Measurements from ENCODE around the gene DAPK2. TPM values are rescaled to one million over a fixed set of nuclear protein-coding genes. Genes with fewer than 3 reads are reported as not detected.

Gene DAPK2
- total and polyA plus RNA-seq, 2 donors (not counting 1 experiment from before 2014, with no cell fraction given): 14.4 to 21.4 TPM

DNA sequence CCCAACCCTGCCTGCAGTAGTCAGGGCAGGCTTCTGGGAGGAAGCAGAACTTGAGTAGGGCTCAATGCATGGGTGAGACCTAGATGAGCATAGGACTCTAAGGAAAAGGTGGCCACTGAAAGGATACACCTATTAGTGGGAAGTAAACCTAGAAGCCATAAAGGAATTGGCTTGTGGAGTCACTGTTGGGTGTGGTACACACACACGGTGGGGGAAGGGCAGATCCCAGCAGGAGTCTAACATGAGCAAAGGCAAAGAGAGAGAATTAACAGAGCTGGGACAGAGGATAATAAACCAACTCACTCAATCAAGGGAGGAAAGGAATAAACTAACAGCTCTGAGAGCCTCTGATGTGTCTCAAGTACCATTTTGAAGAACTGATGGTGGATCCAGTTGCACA is 23.1 kb downstream of the DAPK2 start:
- Histone ChIP-seq H3K4me2 (ENCODE audit: extremely low read depth, insufficient read depth, low read length) (no peak overlapping the region), H3K27ac (ENCODE audit: insufficient read depth, low read length) (no peak overlapping the region), H3K9ac (ENCODE audit: insufficient read depth, low read length) (no peak overlapping the region), H3K4me1 (ENCODE audit: control insufficient read depth, extremely low read depth, insufficient read depth, low read length) (peaks cover 3% of the 10 kb centered on the region), H3K4me3 (replicated peaks in 1 of 4; ENCODE audit: control extremely low read depth in 1 of 4, insufficient read depth in 1 of 4, low read depth in 3 of 4, low read length in 4 of 4) (no peak overlapping the region), H3K36me3 (ENCODE audit: control insufficient read depth, insufficient read depth, low read length) (no peaks in the 10 kb centered on the region), H3K9me3 (ENCODE audit: control insufficient read depth, insufficient read depth, low read depth, low read length) (no peaks in the 10 kb centered on the region), H3K79me2 (ENCODE audit: control insufficient read depth, insufficient read depth, low read length) (no peaks in the 10 kb centered on the region), H2AFZ (ENCODE audit: low read length) (no peak overlapping the region), H4K20me1 (ENCODE audit: control insufficient read depth, extremely low read depth, insufficient read depth, low read length) (no peaks in the 10 kb centered on the region), H3K27me3 (ENCODE audit: control insufficient read depth, insufficient read depth, low read length) (no peaks in the 10 kb centered on the region)
- TF ChIP-seq, protein P1, sequence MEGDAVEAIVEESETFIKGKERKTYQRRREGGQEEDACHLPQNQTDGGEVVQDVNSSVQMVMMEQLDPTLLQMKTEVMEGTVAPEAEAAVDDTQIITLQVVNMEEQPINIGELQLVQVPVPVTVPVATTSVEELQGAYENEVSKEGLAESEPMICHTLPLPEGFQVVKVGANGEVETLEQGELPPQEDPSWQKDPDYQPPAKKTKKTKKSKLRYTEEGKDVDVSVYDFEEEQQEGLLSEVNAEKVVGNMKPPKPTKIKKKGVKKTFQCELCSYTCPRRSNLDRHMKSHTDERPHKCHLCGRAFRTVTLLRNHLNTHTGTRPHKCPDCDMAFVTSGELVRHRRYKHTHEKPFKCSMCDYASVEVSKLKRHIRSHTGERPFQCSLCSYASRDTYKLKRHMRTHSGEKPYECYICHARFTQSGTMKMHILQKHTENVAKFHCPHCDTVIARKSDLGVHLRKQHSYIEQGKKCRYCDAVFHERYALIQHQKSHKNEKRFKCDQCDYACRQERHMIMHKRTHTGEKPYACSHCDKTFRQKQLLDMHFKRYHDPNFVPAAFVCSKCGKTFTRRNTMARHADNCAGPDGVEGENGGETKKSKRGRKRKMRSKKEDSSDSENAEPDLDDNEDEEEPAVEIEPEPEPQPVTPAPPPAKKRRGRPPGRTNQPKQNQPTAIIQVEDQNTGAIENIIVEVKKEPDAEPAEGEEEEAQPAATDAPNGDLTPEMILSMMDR (conservative IDR thresholded peaks at IDR 0.05 in 1 of 2, IDR thresholded peaks at IDR 0.05 in 1 of 2; ENCODE audit: low read depth in 1 of 2, low read length in 2 of 2): no peak
- no peak for TF ChIP-seq EZH2 (IDR thresholded peaks at IDR 0.05; ENCODE audit: low read length, missing control alignments)
- DNase-seq (ENCODE audit: low read depth in 2 of 2): no peak

DNA sequence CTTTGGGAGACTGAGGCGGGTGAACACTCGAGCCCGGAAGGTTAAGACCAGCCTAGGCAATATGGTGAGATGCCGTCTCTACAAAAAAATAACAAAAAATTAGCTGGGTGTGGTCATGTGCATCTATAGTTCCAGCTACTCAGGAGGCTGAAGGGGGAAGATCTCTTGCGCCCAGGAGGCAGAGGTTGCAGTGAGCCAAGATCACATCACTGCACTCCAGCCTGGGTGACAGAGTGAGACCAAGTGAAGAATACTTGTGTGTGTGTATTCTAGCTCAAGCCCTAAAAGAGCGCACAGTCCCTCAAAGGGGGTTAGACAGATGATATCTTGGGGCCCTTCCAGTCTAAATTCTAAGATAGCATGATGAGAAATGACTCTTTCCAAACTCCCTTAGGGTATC is 23.7 kb downstream of the DAPK2 start:
- H3K36me3 ChIP-seq (ENCODE audit: control insufficient read depth, insufficient read depth, low read length): no peaks in the 10 kb centered on the region
- no peaks in the 10 kb centered on the region for H3K79me2 ChIP-seq (ENCODE audit: control insufficient read depth, insufficient read depth, low read length)
- H3K4me3 ChIP-seq (replicated peaks in 1 of 4; ENCODE audit: control extremely low read depth in 1 of 4, insufficient read depth in 1 of 4, low read depth in 3 of 4, low read length in 4 of 4): no peak overlapping the region
- H3K27ac ChIP-seq (ENCODE audit: insufficient read depth, low read length): no peak overlapping the region
- H3K4me2 ChIP-seq (ENCODE audit: extremely low read depth, insufficient read depth, low read length): no peak overlapping the region
- H3K9ac ChIP-seq (ENCODE audit: insufficient read depth, low read length): no peak overlapping the region
- H2AFZ ChIP-seq (ENCODE audit: low read length): no peak overlapping the region
- peaks cover 7% of the 10 kb centered on the region for H3K4me1 ChIP-seq (ENCODE audit: control insufficient read depth, extremely low read depth, insufficient read depth, low read length)
- no peaks in the 10 kb centered on the region for H4K20me1 ChIP-seq (ENCODE audit: control insufficient read depth, extremely low read depth, insufficient read depth, low read length)
- no peak for TF ChIP-seq EZH2 (IDR thresholded peaks at IDR 0.05; ENCODE audit: low read length, missing control alignments)
- TF ChIP-seq, protein P1 (conservative IDR thresholded peaks at IDR 0.05 in 1 of 2, IDR thresholded peaks at IDR 0.05 in 1 of 2; ENCODE audit: low read depth in 1 of 2, low read length in 2 of 2): no peak
- no peaks in the 10 kb centered on the region for H3K9me3 ChIP-seq (ENCODE audit: control insufficient read depth, insufficient read depth, low read depth, low read length)
- DNase-seq (ENCODE audit: low read depth in 2 of 2): no peak
- no peaks in the 10 kb centered on the region for H3K27me3 ChIP-seq (ENCODE audit: control insufficient read depth, insufficient read depth, low read length)

DNA sequence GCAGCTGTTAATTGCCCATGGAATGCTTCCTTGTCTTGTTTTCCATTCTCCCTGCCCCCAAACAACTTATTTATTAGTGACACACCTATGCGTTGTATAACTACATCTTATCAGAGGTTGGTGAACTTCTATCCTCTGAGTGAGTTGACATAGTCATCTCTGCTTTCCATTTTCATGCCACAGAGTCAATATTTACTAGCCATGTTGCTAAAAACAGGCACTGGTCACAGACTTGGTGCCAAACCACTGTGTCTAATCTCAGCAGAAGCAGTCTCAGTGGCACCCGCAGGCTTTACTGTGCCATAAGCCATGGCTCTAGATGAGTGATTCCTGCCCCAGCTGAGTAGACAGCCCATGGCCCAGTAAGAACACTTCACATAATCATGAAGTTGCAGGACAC is 26.5 kb downstream of the DAPK2 start:
- H3K27ac ChIP-seq (ENCODE audit: insufficient read depth, low read length): no peak overlapping the region
- H3K9ac ChIP-seq (ENCODE audit: insufficient read depth, low read length): no peak overlapping the region
- TF ChIP-seq, protein P1 (conservative IDR thresholded peaks at IDR 0.05 in 1 of 2, IDR thresholded peaks at IDR 0.05 in 1 of 2; ENCODE audit: low read depth in 1 of 2, low read length in 2 of 2): no peak
- TF ChIP-seq EZH2 (IDR thresholded peaks at IDR 0.05; ENCODE audit: low read length, missing control alignments): no peak
- no peaks in the 10 kb centered on the region for H3K27me3 ChIP-seq (ENCODE audit: control insufficient read depth, insufficient read depth, low read length)
- no peaks in the 10 kb centered on the region for H3K9me3 ChIP-seq (ENCODE audit: control insufficient read depth, insufficient read depth, low read depth, low read length)
- no peaks in the 10 kb centered on the region for H4K20me1 ChIP-seq (ENCODE audit: control insufficient read depth, extremely low read depth, insufficient read depth, low read length)
- H3K4me3 ChIP-seq (replicated peaks in 1 of 4; ENCODE audit: control extremely low read depth in 1 of 4, insufficient read depth in 1 of 4, low read depth in 3 of 4, low read length in 4 of 4): no peak overlapping the region
- H3K36me3 ChIP-seq (ENCODE audit: control insufficient read depth, insufficient read depth, low read length): no peaks in the 10 kb centered on the region
- H2AFZ ChIP-seq (ENCODE audit: low read length): no peak overlapping the region
- H3K79me2 ChIP-seq (ENCODE audit: control insufficient read depth, insufficient read depth, low read length): no peaks in the 10 kb centered on the region
- DNase-seq (ENCODE audit: low read depth in 2 of 2): peak in 1 of 2 donors; percentile 20
- peaks cover 11% of the 10 kb centered on the region for H3K4me1 ChIP-seq (ENCODE audit: control insufficient read depth, extremely low read depth, insufficient read depth, low read length)
- no peak overlapping the region for H3K4me2 ChIP-seq (ENCODE audit: extremely low read depth, insufficient read depth, low read length)

Measured in fibroblast of lung (primary cell).